B cell (primary cell): ENCODE measurements around the gene EDC3. TPM values are rescaled to one million over a fixed set of nuclear protein-coding genes. Genes with fewer than 3 reads are reported as not detected.
"Not testable (repeated sequence)": the region's sequence is repeated elsewhere in the genome, so short reads cannot be mapped to it uniquely, and the experiment has no call there.

ENCODE experiments used
- ATAC-seq: fragments of 200-7000 bp; cut with Tn5 transposase; one replicate; pipeline ENCODE4 v1.10.0; 2021; ENCODE audit warnings: low read depth, mild to moderate bottlenecking, moderate number of reproducible peaks, moderate library complexity
- CTCF ChIA-PET: fragments of 350-600 bp; sonication (Branson Sonifier 250); formaldehyde crosslinking; loops from one replicate; lab custom pipeline; 2021; ENCODE audit warnings: antibody characterized with exemption, inconsistent platforms; lab: Charles Lee
- POLR2A ChIA-PET: fragments of 350-600 bp; sonication (Branson Sonifier 250); formaldehyde crosslinking; loops from one replicate; lab custom pipeline; 2021; ENCODE audit warnings: antibody characterized with exemption; lab: Charles Lee
- DNase-seq: peaks from one replicate; pipeline ENCODE4 v3.0.0; 2013
- H2AFZ ChIP-seq: 2 replicates; pipeline ENCODE4 v1.6.1; 2012; ENCODE audit warnings: mild to moderate bottlenecking, low read depth, low read length; ENCODE audit not compliant: insufficient read depth, poor library complexity, severe bottlenecking
- H3K27ac ChIP-seq, 2 donors: 1 replicate in 1 of 2; 2 replicates in 1 of 2; pipeline ENCODE4 v1.5.1; 2012 to 2013; ENCODE audit warnings: low read length in 2 of 2, mild to moderate bottlenecking in 2 of 2, moderate library complexity in 1 of 2
- H3K27me3 ChIP-seq, 4 experiments: fragments of 200-600 bp in 1 of 4; sonication (generic) in 1 of 4; replicated peaks in 1 of 4; 1 replicate in 2 of 4; 2 replicates in 2 of 4; pipeline versions ENCODE4 v1.6.1 to v1.7.0; 2013 to 2016; ENCODE audit warnings: low read length in 3 of 4, mild to moderate bottlenecking in 2 of 4, mixed read lengths in 1 of 4, moderate library complexity in 1 of 4; ENCODE audit not compliant: insufficient read depth in 4 of 4, control insufficient read depth in 3 of 4; ENCODE audit errors: control extremely low read depth in 1 of 4
- H3K36me3 ChIP-seq, 2 experiments: replicated peaks in 1 of 2; 1 replicate in 1 of 2; 2 replicates in 1 of 2; pipeline versions ENCODE4 v1.6.1 to v1.7.1; 2013; ENCODE audit warnings: low read length in 1 of 2; ENCODE audit not compliant: insufficient read depth in 2 of 2, control insufficient read depth in 1 of 2; ENCODE audit errors: control extremely low read depth in 1 of 2, extremely low read depth in 1 of 2
- H3K4me1 ChIP-seq, 2 donors: fragments of 200-600 bp in 1 of 2; sonication (generic) in 1 of 2; 1 replicate in 1 of 2; 2 replicates in 1 of 2; pipeline versions ENCODE4 v1.5.1 to v1.6.1; 2013 to 2017; ENCODE audit warnings: low read length in 2 of 2; ENCODE audit not compliant: control insufficient read depth in 2 of 2, insufficient read depth in 2 of 2
- H3K4me2 ChIP-seq: replicated peaks from 2 replicates; pipeline ENCODE3; 2012; ENCODE audit warnings: mild to moderate bottlenecking, low read depth, low read length; ENCODE audit not compliant: poor library complexity, severe bottlenecking
- H3K4me3 ChIP-seq, 5 experiments: fragments of 200-600 bp in 1 of 5; sonication (generic) in 1 of 5; 1 replicate in 3 of 5; 2 replicates in 2 of 5; pipeline versions ENCODE4 v1.5.1 to v1.7.0; 2011 to 2016; ENCODE audit warnings: low read length in 4 of 5, mild to moderate bottlenecking in 4 of 5, low read depth in 2 of 5, control low read depth in 1 of 5, moderate library complexity in 1 of 5; ENCODE audit not compliant: insufficient read depth in 1 of 5; ENCODE audit errors: control extremely low read depth in 1 of 5, extremely low read depth in 1 of 5
- H3K79me2 ChIP-seq: fragments of 200-600 bp; sonication (generic); one replicate; pipeline ENCODE4 v1.6.0; 2016; ENCODE audit warnings: low read length; ENCODE audit not compliant: control insufficient read depth, insufficient read depth
- H3K9ac ChIP-seq: fragments of 200-600 bp; sonication (generic); 2 replicates; pipeline ENCODE4 v1.6.1; 2017; ENCODE audit warnings: mild to moderate bottlenecking, low read length, moderate library complexity
- H3K9me3 ChIP-seq, 3 donors: one replicate each; pipeline versions ENCODE4 v1.6.1 to v1.7.1; 2013; ENCODE audit warnings: low read length in 2 of 3; ENCODE audit not compliant: control insufficient read depth in 2 of 3, insufficient read depth in 1 of 3; ENCODE audit errors: control extremely low read depth in 1 of 3
- H4K20me1 ChIP-seq: 2 replicates; pipeline ENCODE4 v1.6.0; 2012; ENCODE audit warnings: mild to moderate bottlenecking, low read length; ENCODE audit not compliant: insufficient read depth, control insufficient read depth, poor library complexity, severe bottlenecking
- H3K27ac Mint-ChIP-seq: one replicate; pipeline ENCODE4 v1.8.0; 2021; ENCODE audit warnings: mixed read lengths
- H3K27me3 Mint-ChIP-seq: one replicate; pipeline ENCODE4 v1.8.0; 2021; ENCODE audit warnings: mixed read lengths
- H3K4me1 Mint-ChIP-seq: one replicate; pipeline ENCODE4 v1.8.0; 2021; ENCODE audit warnings: mixed read lengths
- H3K4me3 Mint-ChIP-seq: one replicate; pipeline ENCODE4 v1.8.0; 2021; ENCODE audit warnings: mixed read lengths
- H3K9me3 Mint-ChIP-seq: one replicate; pipeline ENCODE4 v1.8.0; 2022; ENCODE audit warnings: mixed read lengths; ENCODE audit not compliant: insufficient read depth
- EZH2 ChIP-seq: IDR thresholded peaks from 2 replicates; pipeline ENCODE4 v1.6.1; 2012; ENCODE audit warnings: borderline replicate concordance, low read depth, mild to moderate bottlenecking, moderate library complexity, low read length; ENCODE audit not compliant: insufficient read depth, poor library complexity, severe bottlenecking
- WGBS: methylation state at CpG from one replicate; pipeline ENCODE4 v1.1.5; 2013; ENCODE audit warnings: missing lambda C conversion rate; ENCODE audit not compliant: insufficient coverage; 5-methylcytosine and 5-hydroxymethylcytosine counted together
- intact Hi-C: fragments of 100-400 bp; cut with micrococcal nuclease; formaldehyde crosslinking; loops from one replicate; pipeline ENCODE4 v1.10.0; 2022
- polyA plus RNA-seq: library from polyadenylated mRNA; depleted of rRNA; stranded (reverse); fragments of >200 nt; gene quantifications from 2 replicates; pipeline ENCODE4 v1.2.3, GENCODE V29; 2012
- total RNA-seq, 2 donors: library from RNA; stranded (reverse); fragments of 120-200 nt in 1 of 2; gene quantifications; 1 replicate in 1 of 2; 2 replicates in 1 of 2; pipeline versions ENCODE4 v1.2.3 to v1.2.4, GENCODE V29; 2013 to 2022
- TF ChIP-seq, protein P1 (sequence below): fragments of 200-600 bp; IDR thresholded peaks from one replicate; pipeline ENCODE4 v1.8.0; 2022; ENCODE audit warnings: antibody characterized with exemption, mild to moderate bottlenecking

Gene EDC3
- total and polyA plus RNA-seq, 2 donors (not counting 1 experiment from before 2014, with no cell fraction given) = 16.9 to 55.4 TPM

DNA sequence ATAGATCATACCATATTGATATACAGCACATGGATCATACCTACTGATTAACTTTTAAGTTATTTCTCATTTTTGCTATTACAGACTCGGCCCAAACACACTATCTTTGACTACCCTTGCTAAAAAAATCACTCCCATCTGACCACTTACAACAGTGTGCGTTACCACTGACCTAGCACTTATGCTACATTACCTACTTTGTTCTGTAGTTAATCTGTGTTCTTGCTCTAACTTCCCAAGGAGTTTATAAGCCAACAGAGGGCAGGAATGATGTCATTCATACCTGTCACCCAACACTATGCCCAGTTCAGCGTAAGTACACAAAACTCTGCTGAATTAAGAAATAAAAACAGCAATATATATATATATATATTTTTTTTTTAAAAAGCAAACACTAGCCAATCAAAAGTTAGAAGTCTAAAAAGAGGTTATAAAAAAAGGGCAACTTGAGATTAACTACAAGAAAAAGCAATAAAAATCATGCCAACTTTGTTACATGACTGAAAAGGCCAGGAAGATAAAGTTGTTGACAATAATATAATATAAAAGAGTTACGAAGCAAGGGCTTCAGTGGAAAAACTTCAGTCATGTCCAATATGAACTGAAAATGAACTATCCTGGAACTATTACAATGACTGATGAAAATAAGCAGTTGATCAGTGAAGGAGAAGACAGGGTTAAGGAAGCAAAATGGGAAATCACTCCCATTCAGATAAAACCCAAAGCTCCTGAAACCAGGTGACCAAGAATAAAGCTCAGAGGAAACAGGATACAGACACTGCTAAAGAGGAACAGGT is 33.6 kb downstream of the EDC3 start:
- 80% methylated on average over 1 of the region's 4 CpGs for WGBS
- intact Hi-C loops = no loop called here
- H3K27ac ChIP-seq = no peak overlapping the region
- peaks cover 15% of the 10 kb centered on the region for H4K20me1 ChIP-seq
- Mint-ChIP-seq H3K4me3 (no peak overlapping the region), H3K9me3 (no peaks in the 10 kb centered on the region), H3K27me3 (no peaks in the 10 kb centered on the region), H3K27ac (no peak overlapping the region), H3K4me1 (peaks cover 6% of the 10 kb centered on the region)
- no peak overlapping the region for H2AFZ ChIP-seq
- POLR2A ChIA-PET = no interaction called here
- no peaks in the 10 kb centered on the region for H3K27me3 ChIP-seq
- DNase-seq = no peak
- CTCF ChIA-PET = no interaction called here
- no peaks in the 10 kb centered on the region for H3K4me1 ChIP-seq
- H3K36me3 ChIP-seq = peaks cover 2 to 3% of the 10 kb centered on the region in 2 experiments
- peaks cover 24% of the 10 kb centered on the region for H3K79me2 ChIP-seq
- TF ChIP-seq, protein P1, sequence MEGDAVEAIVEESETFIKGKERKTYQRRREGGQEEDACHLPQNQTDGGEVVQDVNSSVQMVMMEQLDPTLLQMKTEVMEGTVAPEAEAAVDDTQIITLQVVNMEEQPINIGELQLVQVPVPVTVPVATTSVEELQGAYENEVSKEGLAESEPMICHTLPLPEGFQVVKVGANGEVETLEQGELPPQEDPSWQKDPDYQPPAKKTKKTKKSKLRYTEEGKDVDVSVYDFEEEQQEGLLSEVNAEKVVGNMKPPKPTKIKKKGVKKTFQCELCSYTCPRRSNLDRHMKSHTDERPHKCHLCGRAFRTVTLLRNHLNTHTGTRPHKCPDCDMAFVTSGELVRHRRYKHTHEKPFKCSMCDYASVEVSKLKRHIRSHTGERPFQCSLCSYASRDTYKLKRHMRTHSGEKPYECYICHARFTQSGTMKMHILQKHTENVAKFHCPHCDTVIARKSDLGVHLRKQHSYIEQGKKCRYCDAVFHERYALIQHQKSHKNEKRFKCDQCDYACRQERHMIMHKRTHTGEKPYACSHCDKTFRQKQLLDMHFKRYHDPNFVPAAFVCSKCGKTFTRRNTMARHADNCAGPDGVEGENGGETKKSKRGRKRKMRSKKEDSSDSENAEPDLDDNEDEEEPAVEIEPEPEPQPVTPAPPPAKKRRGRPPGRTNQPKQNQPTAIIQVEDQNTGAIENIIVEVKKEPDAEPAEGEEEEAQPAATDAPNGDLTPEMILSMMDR = no peak
- no peak for TF ChIP-seq EZH2
- no peak overlapping the region for H3K4me2 ChIP-seq
- no peaks in the 10 kb centered on the region for H3K9me3 ChIP-seq
- H3K9ac ChIP-seq = no peak overlapping the region
- no peak overlapping the region for H3K4me3 ChIP-seq
- no peak for ATAC-seq

DNA sequence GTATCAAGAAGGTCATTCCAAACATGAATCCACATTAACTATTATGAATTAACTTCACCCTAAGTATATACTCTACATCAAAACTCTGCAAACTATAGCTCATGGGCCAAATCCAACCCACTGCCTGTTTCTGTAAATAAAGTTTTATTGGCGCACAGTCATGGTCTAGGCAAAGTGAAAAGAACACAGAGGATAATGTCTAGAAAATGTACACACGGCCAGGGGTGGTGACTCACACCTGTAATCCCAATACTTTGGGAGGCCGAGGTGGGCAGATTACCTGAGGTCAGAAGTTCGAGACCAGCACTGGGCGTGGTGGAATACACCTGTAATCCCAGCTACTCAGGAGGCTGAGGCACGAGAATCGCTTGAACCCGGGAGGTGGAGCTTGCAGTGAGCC is 34.5 kb downstream of the EDC3 start:
- ATAC-seq, H3K27ac ChIP-seq, H3K9me3 Mint-ChIP-seq, H3K27me3 Mint-ChIP-seq, H2AFZ ChIP-seq, H3K4me3 Mint-ChIP-seq, H3K4me2 ChIP-seq, intact Hi-C loops, DNase-seq, H3K9ac ChIP-seq, H3K9me3 ChIP-seq, H3K4me1 ChIP-seq, H3K4me3 ChIP-seq, H3K36me3 ChIP-seq, H3K27me3 ChIP-seq, H3K4me1 Mint-ChIP-seq, POLR2A ChIA-PET, H3K27ac Mint-ChIP-seq: not testable (repeated sequence)
- peaks cover 25% of the 10 kb centered on the region for H4K20me1 ChIP-seq
- H3K79me2 ChIP-seq = peaks cover 32% of the 10 kb centered on the region
- 96% methylated on average over 4 of the region's 8 CpGs for WGBS
- CTCF ChIA-PET = interaction anchor here (0.7 to 1.1 kb wide), 2 partner anchors 27 to 298 kb away, joined by 3 to 4 read pairs; no protein-coding TSS in a partner anchor
